Measurements from ENCODE around the gene B9D1.

B9D1 gene

GRCh38 chr17:19298569-19299213 lies 63.8 kb downstream of the B9D1 start:
- no peaks in the 10 kb centered on the region for H3K9me3 Mint-ChIP-seq

GRCh38 chr17:19296786-19297778 lies 65.4 kb downstream of the B9D1 start:
- Mint-ChIP-seq H3K9me3 (no peaks in the 10 kb centered on the region), H3K27me3 (peaks cover 5% of the 10 kb centered on the region), H3K4me3 (no peak overlapping the region), H3K4me1 (no peaks in the 10 kb centered on the region), H3K36me3 (ENCODE audit: low read depth) (no peaks in the 10 kb centered on the region), H3K27ac (no peak overlapping the region)
- no peak for ATAC-seq
- no peak for DNase-seq

More at GRCh38 chr17:19298569-19299213, 63.8 kb downstream of the B9D1 start:
- ATAC-seq = no peak
- DNase-seq = no peak
- H3K4me3 Mint-ChIP-seq = no peak overlapping the region
- H3K4me1 Mint-ChIP-seq = peaks cover 6% of the 10 kb centered on the region
- H3K27me3 Mint-ChIP-seq = peaks cover 5% of the 10 kb centered on the region
- no peak overlapping the region for H3K27ac Mint-ChIP-seq
- H3K36me3 Mint-ChIP-seq (ENCODE audit: low read depth) = no peaks in the 10 kb centered on the region

GRCh38 chr17:19295473-19296135 lies 66.9 kb downstream of the B9D1 start:
- Mint-ChIP-seq H3K36me3 (ENCODE audit: low read depth) (no peaks in the 10 kb centered on the region), H3K27me3 (peaks cover 11% of the 10 kb centered on the region), H3K4me3 (no peak overlapping the region), H3K4me1 (no peaks in the 10 kb centered on the region), H3K27ac (no peak overlapping the region), H3K9me3 (no peaks in the 10 kb centered on the region)
- ATAC-seq = no peak
- no peak for DNase-seq

GRCh38 chr17:19294443-19294842 lies 68.1 kb downstream of the B9D1 start:
- H3K4me3 Mint-ChIP-seq = no peak overlapping the region
- H3K36me3 Mint-ChIP-seq (ENCODE audit: low read depth) = no peaks in the 10 kb centered on the region
- H3K27ac Mint-ChIP-seq = no peak overlapping the region
- no peak for DNase-seq
- peaks cover 11% of the 10 kb centered on the region for H3K27me3 Mint-ChIP-seq
- no peak for ATAC-seq
- no peaks in the 10 kb centered on the region for H3K4me1 Mint-ChIP-seq
- no peaks in the 10 kb centered on the region for H3K9me3 Mint-ChIP-seq
